ENCODE data around the gene ABHD12. TPM values are rescaled to one million over a fixed set of nuclear protein-coding genes. Genes with fewer than 3 reads are reported as not detected.
A peak's percentile ranks its signal among the peaks of the same experiment; 100 is the strongest.

The ABHD12 gene
- polyA plus RNA-seq (8.3 to 16.3 TPM (median 11.2 TPM) in 3 replicates), polyA minus RNA-seq (7.4 to 20.7 TPM (median 10.8 TPM) in 3 replicates)
- polyA plus RNA-seq (2011; ENCODE audit: low read depth) = 12.1 TPM
- 8.9 and 9.0 TPM in 2 replicates for polyA plus RNA-seq (2011; cell fraction: cytosol; rRNA removed)
- polyA plus RNA-seq (2011; cell fraction: nucleus; rRNA removed) = 9.8 and 11.1 TPM in 2 replicates
- polyA plus RNA-seq (2012; ENCODE audit: low replicate concordance) = 20.1 and 30.1 TPM in 2 replicates
- polyA minus RNA-seq (2011; cell fraction: cytosol; rRNA and poly(A)+ RNA removed) = 10.9 TPM
- 7.1 and 14.5 TPM in 2 replicates for polyA minus RNA-seq (2011; cell fraction: nucleus; rRNA and poly(A)+ RNA removed)

GRCh38 chr20:25390538-25391528 is at the start of gene ABHD12:
Gene ABHD12, minus strand, starts transcription at chr20:25390835. Its CDS starts 132 bp downstream, at chr20:25390703.
- Histone ChIP-seq H3K79me2 (ENCODE audit: control insufficient read depth, insufficient read depth, low read length) (peaks cover 22% of the 10 kb centered on the region), H3K4me1 (ENCODE audit: control insufficient read depth, extremely low read depth, insufficient read depth, low read length) (peaks cover 9% of the 10 kb centered on the region), H3K9me3 (ENCODE audit: control insufficient read depth, low read depth, low read length) (no peaks in the 10 kb centered on the region), H3K9ac (ENCODE audit: control insufficient read depth, extremely low read depth, insufficient read depth, low read length) (peak within 1 kb of the TSS; percentile 81), H3K36me3 (ENCODE audit: control insufficient read depth in 2 of 2, extremely low read depth in 1 of 2, insufficient read depth in 2 of 2, low read length in 2 of 2) (no peaks in the 10 kb centered on the region), H3K27me3 (ENCODE audit: control insufficient read depth, extremely low read depth, insufficient read depth, low read length) (no peaks in the 10 kb centered on the region), H2AFZ (ENCODE audit: control insufficient read depth, low read length) (peak within 1 kb of the TSS; percentile 94), H4K20me1 (ENCODE audit: control insufficient read depth, extremely low read depth, insufficient read depth, low read length) (no peaks in the 10 kb centered on the region), H3K4me2 (ENCODE audit: control insufficient read depth, extremely low read depth, insufficient read depth, low read depth, low read length) (peak within 1 kb of the TSS; percentile 91), H3K4me3 (ENCODE audit: control insufficient read depth in 2 of 3, extremely low read depth in 1 of 3, insufficient read depth in 2 of 3, low read depth in 1 of 3, low read length in 3 of 3) (peak within 1 kb of the TSS; percentile 78 to 87 (median 84)), H3K27ac (ENCODE audit: control insufficient read depth, insufficient read depth, low read length) (peak within 1 kb of the TSS; percentile 83), H3K9me1 (ENCODE audit: control insufficient read depth, extremely low read depth, insufficient read depth, low read length) (no peaks in the 10 kb centered on the region)
- dilution Hi-C loops (cut with MboI; ENCODE audit: extremely low pct_ligation_motif_present, low sequenced_read_pairs) = no loop called here
- DNase-seq (ENCODE audit: low read depth, low spot score) (peak; percentile 48), FAIRE-seq (no peak)
- no peak for TF ChIP-seq EZH2 (IDR thresholded peaks at IDR 0.05; ENCODE audit: low read length)
- no peak for TF ChIP-seq CTCF (optimal IDR thresholded peaks at IDR 0.05 in 1 of 3, IDR thresholded peaks at IDR 0.05 in 1 of 3, conservative IDR thresholded peaks at IDR 0.05 in 1 of 3; ENCODE audit: extremely low read depth in 1 of 3, insufficient read depth in 2 of 3, low read length in 3 of 3)

- dilution Hi-C loops (cut with MboI; ENCODE audit: extremely low pct_ligation_motif_present, low sequenced_read_pairs) = no loop called here
- no peak for DNase-seq (ENCODE audit: low read depth, low spot score)
- Histone ChIP-seq H3K36me3 (ENCODE audit: control insufficient read depth in 2 of 2, extremely low read depth in 1 of 2, insufficient read depth in 2 of 2, low read length in 2 of 2) (peaks cover 0 to 1% of the 10 kb centered on the region in 2 experiments), H3K9ac (ENCODE audit: control insufficient read depth, extremely low read depth, insufficient read depth, low read length) (no peak overlapping the region), H3K9me1 (ENCODE audit: control insufficient read depth, extremely low read depth, insufficient read depth, low read length) (no peaks in the 10 kb centered on the region), H3K9me3 (ENCODE audit: control insufficient read depth, low read depth, low read length) (no peaks in the 10 kb centered on the region), H4K20me1 (ENCODE audit: control insufficient read depth, extremely low read depth, insufficient read depth, low read length) (no peaks in the 10 kb centered on the region), H3K79me2 (ENCODE audit: control insufficient read depth, insufficient read depth, low read length) (no peaks in the 10 kb centered on the region), H3K4me3 (ENCODE audit: control insufficient read depth in 2 of 3, extremely low read depth in 1 of 3, insufficient read depth in 2 of 3, low read depth in 1 of 3, low read length in 3 of 3) (no peak overlapping the region), H3K27ac (ENCODE audit: control insufficient read depth, insufficient read depth, low read length) (no peak overlapping the region), H3K27me3 (ENCODE audit: control insufficient read depth, extremely low read depth, insufficient read depth, low read length) (no peaks in the 10 kb centered on the region), H3K4me1 (ENCODE audit: control insufficient read depth, extremely low read depth, insufficient read depth, low read length) (no peaks in the 10 kb centered on the region), H3K4me2 (ENCODE audit: control insufficient read depth, extremely low read depth, insufficient read depth, low read depth, low read length) (no peak overlapping the region), H2AFZ (ENCODE audit: control insufficient read depth, low read length) (no peak overlapping the region)
- no peak for FAIRE-seq
- TF ChIP-seq CTCF (optimal IDR thresholded peaks at IDR 0.05 in 1 of 3, IDR thresholded peaks at IDR 0.05 in 1 of 3, conservative IDR thresholded peaks at IDR 0.05 in 1 of 3; ENCODE audit: extremely low read depth in 1 of 3, insufficient read depth in 2 of 3, low read length in 3 of 3) (no peak), EZH2 (IDR thresholded peaks at IDR 0.05; ENCODE audit: low read length) (no peak)
Observed at GRCh38 chr20:25439328-25439727, 48.7 kb upstream of the ABHD12 start.

Data from keratinocyte (primary cell).